ENCODE data around the gene ADGRL3.

- TF ChIP-seq POLR2A (IDR thresholded peaks at IDR 0.05) (no peak), EP300 (IDR thresholded peaks at IDR 0.05; ENCODE audit: low read depth) (no peak)
These were observed 23.3 kb downstream of the ADGRL3 start for GRCh38 chr4:61223385-61223784.

Measured in transverse colon (tissue), 1 donor.